Tibial artery (tissue), 4 donors: ENCODE results near the gene BFSP2.

Experiments used
- DNase-seq, 2 donors: peaks; one replicate each; pipeline ENCODE4 v3.0.0-alpha.2; 2019
- H3K27ac ChIP-seq, 2 donors: fragments of 200-600 bp; sonication (generic) in 1 of 2; 1 replicate in 1 of 2; 2 replicates in 1 of 2; pipeline ENCODE4 v1.5.1; 2018 to 2019; ENCODE audit warnings: mild to moderate bottlenecking in 1 of 2
- H3K27me3 ChIP-seq, 2 donors: fragments of 200-600 bp; sonication (generic) in 1 of 2; one replicate each; pipeline versions ENCODE4 v1.5.1 to v1.6.0; 2016 to 2019
- H3K36me3 ChIP-seq, 3 donors: fragments of 200-600 bp; sonication (generic) in 2 of 3; one replicate each; pipeline ENCODE4 v1.5.1; 2016 to 2019; ENCODE audit warnings: mild to moderate bottlenecking in 2 of 3
- H3K4me1 ChIP-seq, 4 donors: fragments of 200-600 bp; sonication (generic) in 2 of 4; 1 replicate in 3 of 4; 2 replicates in 1 of 4; pipeline ENCODE4 v1.5.1; 2016 to 2019
- H3K4me3 ChIP-seq, 2 donors: fragments of 200-600 bp; sonication (generic) in 1 of 2; 1 replicate in 1 of 2; 2 replicates in 1 of 2; pipeline ENCODE4 v1.5.1; 2018 to 2019; ENCODE audit warnings: mild to moderate bottlenecking in 2 of 2
- H3K9me3 ChIP-seq, 3 donors: fragments of 200-600 bp; sonication (generic) in 1 of 3; one replicate each; pipeline ENCODE4 v1.5.1; 2016 to 2019
- intact Hi-C: fragments of 100-400 bp; cut with DNase I; formaldehyde crosslinking; loops from one replicate; pipeline ENCODE4 v1.15.0; 2023; ENCODE audit warnings: low total_unique reads
- TF ChIP-seq, protein P1 (sequence below), 2 experiments: fragments of 200-600 bp in 1 of 2; fragments of 450-650 bp in 1 of 2; IDR thresholded peaks; one replicate each; pipeline ENCODE4 v1.5.1; 2017 to 2019; ENCODE audit warnings: antibody characterized with exemption in 2 of 2, mild to moderate bottlenecking in 1 of 2, moderate library complexity in 1 of 2

BFSP2 gene

DNA sequence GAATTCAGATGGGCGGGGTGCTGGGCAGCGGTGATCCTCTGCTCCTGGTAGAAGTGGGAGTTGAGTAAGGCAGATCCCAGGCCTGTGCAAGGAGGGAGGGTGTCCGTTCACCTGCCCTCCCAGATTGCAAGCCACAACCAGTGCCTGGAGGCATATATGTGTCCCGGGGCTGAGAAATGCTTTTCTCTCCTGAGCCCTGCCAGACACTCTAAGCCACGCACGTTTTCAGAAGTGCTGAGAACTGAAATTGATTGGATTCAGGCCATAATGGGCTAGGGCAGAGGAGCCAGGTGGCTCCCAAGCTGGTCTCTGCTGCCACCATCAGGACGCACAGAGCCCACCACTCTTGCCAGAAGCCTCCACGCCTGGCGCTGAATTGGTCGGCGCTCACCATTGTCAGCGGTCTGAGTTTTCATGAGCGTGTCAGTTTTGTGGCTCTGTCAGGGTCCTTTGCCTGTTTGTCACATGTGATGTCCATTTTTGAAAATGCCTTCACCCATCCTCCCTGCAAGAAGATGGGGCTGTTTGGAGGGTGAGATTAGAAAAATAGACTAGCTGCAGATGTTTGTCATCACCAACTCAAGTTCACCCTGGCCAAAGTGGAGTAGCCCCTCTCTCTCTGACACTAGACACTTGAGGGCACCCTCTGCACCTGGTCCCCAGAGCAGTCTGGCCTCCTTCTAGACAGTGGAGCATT lies 15.4 kb upstream of the BFSP2 start:
- Histone ChIP-seq H3K9me3 (no peaks in the 10 kb centered on the region), H3K4me1 (peaks cover 0 to 9% (median 0%) of the 10 kb centered on the region in 4 donors), H3K4me3 (no peak overlapping the region), H3K27ac (no peak overlapping the region), H3K36me3 (no peaks in the 10 kb centered on the region), H3K27me3 (peaks cover 0 to 3% of the 10 kb centered on the region in 2 donors)
- DNase-seq: peak in 1 of 2 donors; percentile 28
- TF ChIP-seq, protein P1, sequence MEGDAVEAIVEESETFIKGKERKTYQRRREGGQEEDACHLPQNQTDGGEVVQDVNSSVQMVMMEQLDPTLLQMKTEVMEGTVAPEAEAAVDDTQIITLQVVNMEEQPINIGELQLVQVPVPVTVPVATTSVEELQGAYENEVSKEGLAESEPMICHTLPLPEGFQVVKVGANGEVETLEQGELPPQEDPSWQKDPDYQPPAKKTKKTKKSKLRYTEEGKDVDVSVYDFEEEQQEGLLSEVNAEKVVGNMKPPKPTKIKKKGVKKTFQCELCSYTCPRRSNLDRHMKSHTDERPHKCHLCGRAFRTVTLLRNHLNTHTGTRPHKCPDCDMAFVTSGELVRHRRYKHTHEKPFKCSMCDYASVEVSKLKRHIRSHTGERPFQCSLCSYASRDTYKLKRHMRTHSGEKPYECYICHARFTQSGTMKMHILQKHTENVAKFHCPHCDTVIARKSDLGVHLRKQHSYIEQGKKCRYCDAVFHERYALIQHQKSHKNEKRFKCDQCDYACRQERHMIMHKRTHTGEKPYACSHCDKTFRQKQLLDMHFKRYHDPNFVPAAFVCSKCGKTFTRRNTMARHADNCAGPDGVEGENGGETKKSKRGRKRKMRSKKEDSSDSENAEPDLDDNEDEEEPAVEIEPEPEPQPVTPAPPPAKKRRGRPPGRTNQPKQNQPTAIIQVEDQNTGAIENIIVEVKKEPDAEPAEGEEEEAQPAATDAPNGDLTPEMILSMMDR (IDR thresholded peaks at IDR 0.05): peak; percentile 54 to 62
- intact Hi-C loops: loop anchor here (10.0 kb wide), 1 partner anchor 350 kb away; the partner anchor contains the start of gene TMEM108

DNA sequence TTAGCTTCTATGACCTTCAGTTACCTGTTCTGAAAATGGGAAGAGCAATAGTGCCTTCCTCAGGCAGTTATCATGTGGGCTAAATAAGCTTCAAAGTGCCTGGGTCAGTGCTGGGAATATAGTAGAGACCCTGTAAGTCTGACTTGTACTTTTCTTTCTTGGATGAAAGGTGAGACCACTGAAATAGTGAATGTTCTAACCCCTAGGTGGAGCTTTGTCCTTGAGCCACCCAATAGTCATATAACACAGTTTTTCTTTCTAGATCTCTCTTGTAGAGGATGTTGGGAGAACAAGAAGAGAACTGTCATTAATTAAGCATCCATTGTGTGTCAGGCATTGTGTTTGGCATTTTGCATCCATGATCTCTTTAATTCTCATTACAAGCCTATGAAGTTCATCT lies 13.0 kb upstream of the BFSP2 start:
- Histone ChIP-seq H3K27ac (no peak overlapping the region), H3K4me3 (no peak overlapping the region), H3K9me3 (no peaks in the 10 kb centered on the region), H3K4me1 (peaks cover 0 to 9% (median 0%) of the 10 kb centered on the region in 4 donors), H3K36me3 (no peaks in the 10 kb centered on the region), H3K27me3 (peaks cover 0 to 3% of the 10 kb centered on the region in 2 donors)
- intact Hi-C loops: loop anchor here (10.0 kb wide), 1 partner anchor 352 kb away; the partner anchor contains the start of gene TMEM108
- DNase-seq: no peak
- TF ChIP-seq, protein P1 (IDR thresholded peaks at IDR 0.05): no peak

DNA sequence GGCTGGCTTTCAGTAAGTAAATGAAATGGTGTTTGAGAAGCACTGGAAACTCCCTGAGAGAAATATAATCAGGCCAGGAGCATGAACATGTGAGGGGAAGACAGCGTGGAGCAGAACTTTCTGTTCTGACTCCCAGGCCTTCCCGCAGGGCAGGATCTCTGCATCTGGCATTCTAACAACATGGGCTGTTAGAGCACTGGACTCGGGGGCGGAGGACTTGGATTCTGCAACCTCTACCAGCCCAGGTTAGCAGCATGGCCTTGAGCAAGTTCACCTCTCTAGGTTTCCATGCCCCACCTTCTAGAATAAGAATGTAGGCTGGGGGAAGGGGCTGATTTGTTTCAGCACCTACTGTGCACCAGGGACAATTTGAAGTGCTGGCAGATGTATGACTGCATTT lies 12.5 kb upstream of the BFSP2 start:
- intact Hi-C loops: loop anchor here (10.0 kb wide), 1 partner anchor 353 kb away; the partner anchor contains the start of gene TMEM108
- peaks cover 0 to 3% of the 10 kb centered on the region in 2 donors for H3K27me3 ChIP-seq
- TF ChIP-seq, protein P1 (IDR thresholded peaks at IDR 0.05): no peak
- DNase-seq: no peak
- no peak overlapping the region for H3K4me3 ChIP-seq
- H3K9me3 ChIP-seq: no peaks in the 10 kb centered on the region
- no peak overlapping the region for H3K27ac ChIP-seq
- no peaks in the 10 kb centered on the region for H3K36me3 ChIP-seq
- H3K4me1 ChIP-seq: peaks cover 0 to 9% (median 0%) of the 10 kb centered on the region in 4 donors

DNA sequence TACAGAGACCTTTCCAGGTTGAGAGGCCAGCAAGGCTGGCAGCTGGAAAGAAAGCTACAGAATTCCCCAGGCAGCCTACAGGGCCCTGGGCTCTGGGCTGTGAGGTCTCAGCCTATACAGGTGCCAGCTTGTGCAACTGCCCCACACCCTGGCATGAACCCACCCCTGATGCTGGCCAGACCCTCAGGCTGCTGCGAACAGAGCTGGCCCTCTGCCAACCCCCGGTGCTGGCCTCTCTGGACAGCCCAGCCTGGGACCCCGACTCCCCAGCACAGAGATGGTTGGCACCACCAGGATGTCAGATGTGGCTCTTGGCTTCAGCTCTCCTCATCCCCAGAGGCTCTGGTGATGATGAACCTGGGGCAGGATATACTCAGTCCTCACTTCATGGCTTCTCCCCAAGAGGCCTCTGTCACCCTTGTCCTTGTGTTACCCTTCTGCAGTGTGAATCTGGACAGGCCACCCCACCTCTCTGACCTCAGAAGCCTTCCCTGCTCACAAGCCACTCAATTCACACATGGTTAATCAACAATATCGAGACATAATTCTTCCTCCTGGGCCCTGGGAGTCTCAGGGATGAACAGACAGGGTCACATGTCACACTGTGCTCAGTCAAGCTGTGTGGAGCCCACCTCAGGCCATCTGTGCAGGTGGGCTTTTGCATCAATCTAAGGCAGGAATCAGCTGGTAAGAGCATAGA lies 11.0 kb upstream of the BFSP2 start:
- Histone ChIP-seq H3K27me3 (peaks cover 0 to 3% of the 10 kb centered on the region in 2 donors), H3K36me3 (no peaks in the 10 kb centered on the region), H3K27ac (no peak overlapping the region), H3K4me1 (peaks cover 0 to 9% (median 0%) of the 10 kb centered on the region in 4 donors), H3K9me3 (no peaks in the 10 kb centered on the region), H3K4me3 (no peak overlapping the region)
- no peak for DNase-seq
- TF ChIP-seq, protein P1 (IDR thresholded peaks at IDR 0.05): no peak
- intact Hi-C loops: loop anchor here (10.0 kb wide), 1 partner anchor 354 kb away; the partner anchor contains the start of gene TMEM108

DNA sequence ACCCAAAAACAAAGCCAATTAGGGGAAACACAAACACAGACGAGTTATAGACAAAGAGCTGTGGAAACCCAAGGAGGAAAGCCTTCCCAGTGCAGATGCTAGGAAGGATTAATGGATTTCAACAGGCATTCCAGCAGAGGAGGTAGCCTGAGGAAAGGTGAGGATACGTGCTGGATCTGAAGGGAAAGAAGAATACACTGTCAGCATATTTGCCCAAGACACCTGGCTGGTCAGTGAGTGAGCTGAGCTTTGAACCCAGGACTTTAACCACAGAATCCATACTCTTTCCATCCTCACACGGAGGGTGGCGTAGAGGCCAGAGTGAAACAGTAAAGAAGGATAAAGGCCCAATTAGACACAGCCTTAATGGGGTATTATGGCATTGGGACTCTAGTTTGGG lies 9.1 kb upstream of the BFSP2 start:
- H3K4me3 ChIP-seq: no peak overlapping the region
- H3K9me3 ChIP-seq: no peaks in the 10 kb centered on the region
- intact Hi-C loops: no loop called here
- DNase-seq: no peak
- no peaks in the 10 kb centered on the region for H3K4me1 ChIP-seq
- no peaks in the 10 kb centered on the region for H3K36me3 ChIP-seq
- H3K27me3 ChIP-seq: no peaks in the 10 kb centered on the region
- TF ChIP-seq, protein P1 (IDR thresholded peaks at IDR 0.05): no peak
- no peak overlapping the region for H3K27ac ChIP-seq
